ENCODE measurements around the gene TEKT4. TPM values are rescaled to one million over a fixed set of nuclear protein-coding genes. Genes with fewer than 3 reads are reported as not detected.
"Not testable (repeated sequence)": the region's sequence is repeated elsewhere in the genome, so short reads cannot be mapped to it uniquely, and the experiment has no call there.

Gene TEKT4, protein sequence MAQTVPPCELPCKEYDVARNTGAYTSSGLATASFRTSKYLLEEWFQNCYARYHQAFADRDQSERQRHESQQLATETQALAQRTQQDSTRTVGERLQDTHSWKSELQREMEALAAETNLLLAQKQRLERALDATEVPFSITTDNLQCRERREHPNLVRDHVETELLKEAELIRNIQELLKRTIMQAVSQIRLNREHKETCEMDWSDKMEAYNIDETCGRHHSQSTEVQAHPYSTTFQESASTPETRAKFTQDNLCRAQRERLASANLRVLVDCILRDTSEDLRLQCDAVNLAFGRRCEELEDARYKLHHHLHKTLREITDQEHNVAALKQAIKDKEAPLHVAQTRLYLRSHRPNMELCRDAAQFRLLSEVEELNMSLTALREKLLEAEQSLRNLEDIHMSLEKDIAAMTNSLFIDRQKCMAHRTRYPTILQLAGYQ
- total RNA-seq: not detected
- not detected for polyA plus RNA-seq

DNA sequence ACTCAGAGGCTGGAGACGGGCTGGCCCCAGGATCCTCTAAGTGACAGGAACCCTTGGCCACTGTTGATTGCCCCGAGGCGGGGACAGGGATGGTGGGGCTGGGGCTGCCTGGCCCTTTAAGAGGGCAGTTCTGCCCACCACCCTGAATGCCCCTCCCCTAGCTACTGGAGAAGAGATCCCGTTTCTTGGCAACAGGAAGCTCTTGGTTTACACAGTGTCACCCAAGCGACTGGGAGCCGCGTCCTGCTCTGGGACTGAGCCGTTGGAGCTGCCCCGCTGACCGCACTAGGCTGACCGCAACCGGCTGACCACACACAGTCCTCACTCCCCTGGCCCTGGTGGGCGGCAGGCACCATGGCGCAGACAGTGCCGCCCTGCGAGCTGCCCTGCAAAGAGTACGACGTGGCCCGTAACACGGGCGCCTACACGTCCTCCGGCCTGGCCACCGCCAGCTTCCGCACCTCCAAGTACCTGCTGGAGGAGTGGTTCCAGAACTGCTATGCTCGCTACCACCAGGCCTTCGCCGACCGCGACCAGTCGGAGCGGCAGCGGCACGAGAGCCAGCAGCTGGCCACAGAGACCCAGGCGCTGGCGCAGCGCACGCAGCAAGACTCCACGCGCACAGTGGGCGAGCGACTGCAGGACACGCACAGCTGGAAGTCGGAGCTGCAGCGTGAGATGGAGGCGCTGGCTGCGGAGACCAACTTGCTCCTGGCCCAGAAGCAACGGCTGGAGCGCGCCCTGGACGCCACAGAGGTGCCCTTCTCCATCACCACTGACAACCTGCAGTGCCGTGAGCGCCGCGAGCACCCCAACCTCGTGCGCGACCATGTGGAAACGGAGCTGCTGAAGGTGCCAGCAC, at the start of gene TEKT4:
Gene TEKT4 (plus strand): TSS at position 205 of the 862 bp plus-strand sequence. CDS start 150 bp downstream, at position 355.
- Histone ChIP-seq H3K4me1 (ENCODE audit: control insufficient read depth in 4 of 4, insufficient read depth in 4 of 4, low read length in 3 of 4) (peaks cover 0 to 5% (median 0%) of the 10 kb centered on the region in 4 donors), H3K9me3 (ENCODE audit: control insufficient read depth in 4 of 4, low read length in 3 of 4) (no peaks in the 10 kb centered on the region), H3K36me3 (ENCODE audit: control insufficient read depth in 4 of 4, insufficient read depth in 3 of 4, low read depth in 1 of 4, low read length in 3 of 4) (no peaks in the 10 kb centered on the region), H3K9ac (ENCODE audit: low read depth in 1 of 2, low read length in 2 of 2) (no peak within 1 kb of the TSS), H3K4me3 (ENCODE audit: low read depth in 1 of 3, low read length in 3 of 3) (no peak within 1 kb of the TSS), H3K27me3 (ENCODE audit: control insufficient read depth in 4 of 4, insufficient read depth in 4 of 4, low read length in 3 of 4) (no peaks in the 10 kb centered on the region), H3K27ac (ENCODE audit: low read depth in 1 of 2, low read length in 2 of 2) (no peak within 1 kb of the TSS)
- no peak for TF ChIP-seq JUND (IDR thresholded peaks at IDR 0.05)
- TF ChIP-seq, protein P1, sequence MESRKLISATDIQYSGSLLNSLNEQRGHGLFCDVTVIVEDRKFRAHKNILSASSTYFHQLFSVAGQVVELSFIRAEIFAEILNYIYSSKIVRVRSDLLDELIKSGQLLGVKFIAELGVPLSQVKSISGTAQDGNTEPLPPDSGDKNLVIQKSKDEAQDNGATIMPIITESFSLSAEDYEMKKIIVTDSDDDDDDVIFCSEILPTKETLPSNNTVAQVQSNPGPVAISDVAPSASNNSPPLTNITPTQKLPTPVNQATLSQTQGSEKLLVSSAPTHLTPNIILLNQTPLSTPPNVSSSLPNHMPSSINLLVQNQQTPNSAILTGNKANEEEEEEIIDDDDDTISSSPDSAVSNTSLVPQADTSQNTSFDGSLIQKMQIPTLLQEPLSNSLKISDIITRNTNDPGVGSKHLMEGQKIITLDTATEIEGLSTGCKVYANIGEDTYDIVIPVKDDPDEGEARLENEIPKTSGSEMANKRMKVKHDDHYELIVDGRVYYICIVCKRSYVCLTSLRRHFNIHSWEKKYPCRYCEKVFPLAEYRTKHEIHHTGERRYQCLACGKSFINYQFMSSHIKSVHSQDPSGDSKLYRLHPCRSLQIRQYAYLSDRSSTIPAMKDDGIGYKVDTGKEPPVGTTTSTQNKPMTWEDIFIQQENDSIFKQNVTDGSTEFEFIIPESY (IDR thresholded peaks at IDR 0.05): no peak
- TF ChIP-seq GABPA (IDR thresholded peaks at IDR 0.05 in 1 of 2, conservative IDR thresholded peaks at IDR 0.05 in 1 of 2): no peak
- TF ChIP-seq HNF4A (conservative IDR thresholded peaks at IDR 0.05): no peak
- TF ChIP-seq, protein P2, sequence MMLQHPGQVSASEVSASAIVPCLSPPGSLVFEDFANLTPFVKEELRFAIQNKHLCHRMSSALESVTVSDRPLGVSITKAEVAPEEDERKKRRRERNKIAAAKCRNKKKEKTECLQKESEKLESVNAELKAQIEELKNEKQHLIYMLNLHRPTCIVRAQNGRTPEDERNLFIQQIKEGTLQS (IDR thresholded peaks at IDR 0.05): no peak
- TF ChIP-seq, protein P3, sequence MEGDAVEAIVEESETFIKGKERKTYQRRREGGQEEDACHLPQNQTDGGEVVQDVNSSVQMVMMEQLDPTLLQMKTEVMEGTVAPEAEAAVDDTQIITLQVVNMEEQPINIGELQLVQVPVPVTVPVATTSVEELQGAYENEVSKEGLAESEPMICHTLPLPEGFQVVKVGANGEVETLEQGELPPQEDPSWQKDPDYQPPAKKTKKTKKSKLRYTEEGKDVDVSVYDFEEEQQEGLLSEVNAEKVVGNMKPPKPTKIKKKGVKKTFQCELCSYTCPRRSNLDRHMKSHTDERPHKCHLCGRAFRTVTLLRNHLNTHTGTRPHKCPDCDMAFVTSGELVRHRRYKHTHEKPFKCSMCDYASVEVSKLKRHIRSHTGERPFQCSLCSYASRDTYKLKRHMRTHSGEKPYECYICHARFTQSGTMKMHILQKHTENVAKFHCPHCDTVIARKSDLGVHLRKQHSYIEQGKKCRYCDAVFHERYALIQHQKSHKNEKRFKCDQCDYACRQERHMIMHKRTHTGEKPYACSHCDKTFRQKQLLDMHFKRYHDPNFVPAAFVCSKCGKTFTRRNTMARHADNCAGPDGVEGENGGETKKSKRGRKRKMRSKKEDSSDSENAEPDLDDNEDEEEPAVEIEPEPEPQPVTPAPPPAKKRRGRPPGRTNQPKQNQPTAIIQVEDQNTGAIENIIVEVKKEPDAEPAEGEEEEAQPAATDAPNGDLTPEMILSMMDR (IDR thresholded peaks at IDR 0.05; ENCODE audit: low read depth, low read length, missing input control): no peak
- TF ChIP-seq YY1 (IDR thresholded peaks at IDR 0.05): no peak
- TF ChIP-seq TAF1 (conservative IDR thresholded peaks at IDR 0.05): no peak
- no peak for TF ChIP-seq EGR1 (IDR thresholded peaks at IDR 0.05; ENCODE audit: low read depth in 2 of 2)
- TF ChIP-seq, protein P4, sequence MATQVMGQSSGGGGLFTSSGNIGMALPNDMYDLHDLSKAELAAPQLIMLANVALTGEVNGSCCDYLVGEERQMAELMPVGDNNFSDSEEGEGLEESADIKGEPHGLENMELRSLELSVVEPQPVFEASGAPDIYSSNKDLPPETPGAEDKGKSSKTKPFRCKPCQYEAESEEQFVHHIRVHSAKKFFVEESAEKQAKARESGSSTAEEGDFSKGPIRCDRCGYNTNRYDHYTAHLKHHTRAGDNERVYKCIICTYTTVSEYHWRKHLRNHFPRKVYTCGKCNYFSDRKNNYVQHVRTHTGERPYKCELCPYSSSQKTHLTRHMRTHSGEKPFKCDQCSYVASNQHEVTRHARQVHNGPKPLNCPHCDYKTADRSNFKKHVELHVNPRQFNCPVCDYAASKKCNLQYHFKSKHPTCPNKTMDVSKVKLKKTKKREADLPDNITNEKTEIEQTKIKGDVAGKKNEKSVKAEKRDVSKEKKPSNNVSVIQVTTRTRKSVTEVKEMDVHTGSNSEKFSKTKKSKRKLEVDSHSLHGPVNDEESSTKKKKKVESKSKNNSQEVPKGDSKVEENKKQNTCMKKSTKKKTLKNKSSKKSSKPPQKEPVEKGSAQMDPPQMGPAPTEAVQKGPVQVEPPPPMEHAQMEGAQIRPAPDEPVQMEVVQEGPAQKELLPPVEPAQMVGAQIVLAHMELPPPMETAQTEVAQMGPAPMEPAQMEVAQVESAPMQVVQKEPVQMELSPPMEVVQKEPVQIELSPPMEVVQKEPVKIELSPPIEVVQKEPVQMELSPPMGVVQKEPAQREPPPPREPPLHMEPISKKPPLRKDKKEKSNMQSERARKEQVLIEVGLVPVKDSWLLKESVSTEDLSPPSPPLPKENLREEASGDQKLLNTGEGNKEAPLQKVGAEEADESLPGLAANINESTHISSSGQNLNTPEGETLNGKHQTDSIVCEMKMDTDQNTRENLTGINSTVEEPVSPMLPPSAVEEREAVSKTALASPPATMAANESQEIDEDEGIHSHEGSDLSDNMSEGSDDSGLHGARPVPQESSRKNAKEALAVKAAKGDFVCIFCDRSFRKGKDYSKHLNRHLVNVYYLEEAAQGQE (IDR thresholded peaks at IDR 0.05): no peak
- no peak for TF ChIP-seq RXRA (IDR thresholded peaks at IDR 0.05)
- TF ChIP-seq SP1 (IDR thresholded peaks at IDR 0.05): no peak
- no peak for TF ChIP-seq NR2F2 (IDR thresholded peaks at IDR 0.05)
- TF ChIP-seq FOXA2 (IDR thresholded peaks at IDR 0.05): no peak
- TF ChIP-seq, protein P5, sequence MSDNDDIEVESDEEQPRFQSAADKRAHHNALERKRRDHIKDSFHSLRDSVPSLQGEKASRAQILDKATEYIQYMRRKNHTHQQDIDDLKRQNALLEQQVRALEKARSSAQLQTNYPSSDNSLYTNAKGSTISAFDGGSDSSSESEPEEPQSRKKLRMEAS (IDR thresholded peaks at IDR 0.05): no peak
- TF ChIP-seq RAD21 (IDR thresholded peaks at IDR 0.05): no peak
- no peak for DNase-seq (ENCODE audit: low spot score)
- WGBS: 50% methylated on average over 59 of the region's 59 CpGs

DNA sequence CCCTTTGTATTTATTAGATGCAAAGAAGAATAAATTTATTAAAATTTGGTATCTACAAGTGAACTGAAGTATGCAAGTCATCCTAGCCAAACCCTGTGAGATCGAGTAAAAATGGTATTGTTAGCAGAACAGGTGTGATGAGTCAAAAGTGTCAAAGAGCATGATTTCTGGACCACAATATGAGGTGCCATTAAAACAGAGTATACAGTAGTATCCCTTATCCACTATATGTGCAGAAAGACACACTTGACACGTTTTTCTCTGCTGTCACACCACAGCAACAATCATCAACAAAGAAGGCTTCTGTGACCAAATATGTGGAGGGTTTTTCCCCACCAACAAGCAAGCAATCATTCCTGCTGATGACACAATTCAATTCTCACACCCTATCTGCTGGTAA, 32.0 kb upstream of the TEKT4 start:
- H3K27ac ChIP-seq (ENCODE audit: low read depth in 1 of 2, low read length in 2 of 2); H3K4me3 ChIP-seq (ENCODE audit: low read depth in 1 of 3, low read length in 3 of 3); H3K9ac ChIP-seq (ENCODE audit: low read depth in 1 of 2, low read length in 2 of 2); DNase-seq (ENCODE audit: low spot score); H3K9me3 ChIP-seq (ENCODE audit: control insufficient read depth in 4 of 4, low read length in 3 of 4); H3K36me3 ChIP-seq (ENCODE audit: control insufficient read depth in 4 of 4, insufficient read depth in 3 of 4, low read depth in 1 of 4, low read length in 3 of 4); H3K4me1 ChIP-seq (ENCODE audit: control insufficient read depth in 4 of 4, insufficient read depth in 4 of 4, low read length in 3 of 4); H3K27me3 ChIP-seq (ENCODE audit: control insufficient read depth in 4 of 4, insufficient read depth in 4 of 4, low read length in 3 of 4): not testable (repeated sequence)
- WGBS: 32% methylated on average over 2 of the region's 2 CpGs

DNA sequence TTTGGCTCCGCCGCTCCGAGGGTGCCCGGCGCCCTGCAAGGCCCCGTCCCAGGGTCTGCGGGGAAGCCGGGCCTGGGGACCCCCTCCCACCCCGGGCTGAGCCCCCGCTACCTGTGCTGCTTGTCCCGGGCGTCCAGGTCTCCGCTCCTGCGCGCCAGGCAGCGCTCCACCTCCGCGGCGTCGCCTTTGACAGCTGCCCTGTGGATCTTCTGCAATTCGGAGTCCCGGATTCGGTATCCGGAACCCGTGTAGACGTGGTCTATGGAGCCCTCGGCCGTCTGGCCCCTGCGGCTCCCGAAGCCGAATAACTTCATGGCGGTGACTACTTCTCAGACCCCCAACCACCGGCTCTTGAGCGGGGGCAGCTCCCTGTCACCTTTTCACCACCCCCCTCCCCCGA, 14.4 kb upstream of the TEKT4 start:
- not testable (repeated sequence) for H3K27me3 ChIP-seq (ENCODE audit: control insufficient read depth in 4 of 4, insufficient read depth in 4 of 4, low read length in 3 of 4); H3K9me3 ChIP-seq (ENCODE audit: control insufficient read depth in 4 of 4, low read length in 3 of 4); H3K4me3 ChIP-seq (ENCODE audit: low read depth in 1 of 3, low read length in 3 of 3); H3K9ac ChIP-seq (ENCODE audit: low read depth in 1 of 2, low read length in 2 of 2); H3K27ac ChIP-seq (ENCODE audit: low read depth in 1 of 2, low read length in 2 of 2); DNase-seq (ENCODE audit: low spot score); H3K36me3 ChIP-seq (ENCODE audit: control insufficient read depth in 4 of 4, insufficient read depth in 3 of 4, low read depth in 1 of 4, low read length in 3 of 4)
- WGBS: 6% methylated on average over 35 of the region's 35 CpGs
- peaks cover 0 to 15% (median 8%) of the 10 kb centered on the region in 4 donors for H3K4me1 ChIP-seq (ENCODE audit: control insufficient read depth in 4 of 4, insufficient read depth in 4 of 4, low read length in 3 of 4)
